HG02943 (cell line): ENCODE results near the gene PCBP3.

Experiments used
- ATAC-seq: cut with Tn5 transposase; IDR thresholded peaks from one replicate; pipeline ENCODE4 v1.9.1; 2021; ENCODE audit warnings: mild to moderate bottlenecking, low read depth, moderate library complexity; ENCODE audit not compliant: unreplicated experiment

The PCBP3 gene

DNA sequence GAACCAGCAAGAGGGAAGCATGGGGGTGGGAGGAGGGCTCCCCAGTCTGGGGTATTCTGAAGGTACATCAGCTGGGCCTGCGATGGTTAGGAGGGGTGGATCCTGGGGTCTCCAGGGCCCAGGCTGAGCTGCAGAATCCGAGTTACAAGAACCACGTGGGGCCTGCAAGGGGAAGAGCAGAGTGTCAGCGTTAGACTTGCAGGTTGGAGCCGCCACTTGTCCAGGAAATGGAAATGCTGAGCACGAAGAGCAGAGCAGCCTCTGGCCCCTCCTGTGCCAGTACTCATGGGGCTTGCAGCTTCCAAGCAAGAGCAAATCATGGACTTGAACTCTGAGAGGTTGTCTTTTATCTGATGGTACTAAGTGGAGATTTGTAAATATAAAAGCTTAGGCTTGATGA is 290.6 kb downstream of the PCBP3 start:
- ATAC-seq = no peak

- ATAC-seq = no peak
These were observed 291.0 kb downstream of the PCBP3 start for GRCh38 chr21:45934554-45934953.

GRCh38 chr21:45935628-45936027 is 292.1 kb downstream of the PCBP3 start:
- ATAC-seq = no peak

- ATAC-seq = no peak
These were observed 294.4 kb downstream of the PCBP3 start for GRCh38 chr21:45937721-45938452.

DNA sequence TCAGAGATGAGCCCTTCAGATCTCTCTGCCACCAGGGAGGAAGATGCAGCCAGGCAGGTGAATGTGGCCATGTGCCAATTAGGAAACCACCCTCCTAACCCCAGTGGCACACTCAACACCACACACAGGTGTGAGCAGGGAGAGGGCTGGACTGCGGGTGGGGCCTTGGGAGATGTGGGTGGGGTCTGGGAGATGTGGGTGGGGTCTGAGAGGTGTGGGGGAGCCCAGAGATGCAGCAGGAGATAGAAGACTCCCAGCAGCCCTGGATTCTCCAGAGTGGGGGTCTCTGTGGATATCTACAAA is 294.9 kb downstream of the PCBP3 start:
- no peak for ATAC-seq

GRCh38 chr21:45938811-45939520 is 295.4 kb downstream of the PCBP3 start:
- no peak for ATAC-seq

DNA sequence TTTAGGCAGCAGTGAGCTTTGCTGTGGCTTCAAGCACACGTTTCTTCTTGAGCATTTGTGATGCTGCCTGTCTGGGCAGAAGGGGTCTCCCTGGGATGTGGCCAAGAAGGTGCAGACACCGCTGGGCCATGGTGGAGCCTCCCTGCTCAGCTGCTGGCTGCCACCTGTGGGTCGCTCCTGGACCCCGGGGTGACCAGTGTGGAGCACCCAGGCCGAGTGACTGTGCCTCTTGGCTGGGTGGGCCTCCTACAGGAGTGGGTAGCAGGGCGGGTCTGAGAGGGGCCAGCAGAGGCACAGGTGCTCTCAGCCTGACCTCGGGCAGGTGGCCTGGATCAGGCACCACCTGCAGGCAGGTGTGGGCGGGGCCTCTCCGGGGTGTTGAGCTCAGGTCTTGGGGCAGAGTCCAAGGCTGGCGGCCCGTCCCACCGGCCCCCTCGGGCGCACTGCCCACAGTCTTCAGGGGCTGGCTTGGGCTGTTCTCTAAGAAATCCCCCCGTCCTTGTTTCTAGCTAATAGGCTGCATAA is 296.1 kb downstream of the PCBP3 start:
- no peak for ATAC-seq

DNA sequence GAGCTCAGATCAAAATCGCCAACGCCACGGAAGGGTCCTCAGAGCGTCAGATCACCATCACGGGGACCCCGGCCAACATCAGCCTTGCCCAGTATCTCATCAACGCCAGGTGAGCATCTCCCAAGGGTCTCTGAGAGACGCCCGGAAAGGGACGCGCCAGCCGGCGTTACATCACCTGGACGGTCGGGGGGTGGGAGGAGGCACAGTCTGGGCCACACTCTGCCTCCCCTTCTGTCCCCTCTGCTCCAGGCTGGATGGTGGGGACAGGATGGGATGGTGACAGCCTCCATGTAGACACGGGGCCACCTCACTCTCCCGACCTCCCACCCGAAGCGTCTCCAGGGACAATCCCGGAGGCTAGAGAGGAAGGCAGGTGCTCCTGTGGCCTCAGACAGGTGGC is 296.6 kb downstream of the PCBP3 start:
- ATAC-seq = no peak

GRCh38 chr21:45940621-45941337 is 297.3 kb downstream of the PCBP3 start:
- no peak for ATAC-seq

DNA sequence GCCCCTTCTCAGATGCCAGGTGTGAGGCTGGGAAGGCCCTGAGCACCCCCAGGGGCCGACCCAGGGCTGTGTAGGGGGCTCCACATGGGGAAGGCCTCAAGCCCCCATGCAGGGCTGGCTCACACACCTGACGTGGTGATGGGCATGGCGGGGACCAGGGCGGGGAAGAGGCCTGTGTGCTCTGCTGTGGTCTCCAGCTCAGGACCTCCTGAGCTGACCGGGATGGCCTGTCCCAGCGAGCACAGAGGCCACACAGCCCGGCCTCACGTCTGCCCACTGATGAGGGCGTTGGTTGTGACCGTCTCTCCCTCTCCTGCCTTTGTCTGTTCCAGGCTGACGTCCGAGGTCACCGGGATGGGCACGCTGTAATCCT is 297.8 kb downstream of the PCBP3 start:
- no peak for ATAC-seq

GRCh38 chr21:45941717-45942546 is 298.4 kb downstream of the PCBP3 start:
- ATAC-seq = no peak

- ATAC-seq = no peak
These were observed 299.5 kb downstream of the PCBP3 start for GRCh38 chr21:45942755-45943629.

DNA sequence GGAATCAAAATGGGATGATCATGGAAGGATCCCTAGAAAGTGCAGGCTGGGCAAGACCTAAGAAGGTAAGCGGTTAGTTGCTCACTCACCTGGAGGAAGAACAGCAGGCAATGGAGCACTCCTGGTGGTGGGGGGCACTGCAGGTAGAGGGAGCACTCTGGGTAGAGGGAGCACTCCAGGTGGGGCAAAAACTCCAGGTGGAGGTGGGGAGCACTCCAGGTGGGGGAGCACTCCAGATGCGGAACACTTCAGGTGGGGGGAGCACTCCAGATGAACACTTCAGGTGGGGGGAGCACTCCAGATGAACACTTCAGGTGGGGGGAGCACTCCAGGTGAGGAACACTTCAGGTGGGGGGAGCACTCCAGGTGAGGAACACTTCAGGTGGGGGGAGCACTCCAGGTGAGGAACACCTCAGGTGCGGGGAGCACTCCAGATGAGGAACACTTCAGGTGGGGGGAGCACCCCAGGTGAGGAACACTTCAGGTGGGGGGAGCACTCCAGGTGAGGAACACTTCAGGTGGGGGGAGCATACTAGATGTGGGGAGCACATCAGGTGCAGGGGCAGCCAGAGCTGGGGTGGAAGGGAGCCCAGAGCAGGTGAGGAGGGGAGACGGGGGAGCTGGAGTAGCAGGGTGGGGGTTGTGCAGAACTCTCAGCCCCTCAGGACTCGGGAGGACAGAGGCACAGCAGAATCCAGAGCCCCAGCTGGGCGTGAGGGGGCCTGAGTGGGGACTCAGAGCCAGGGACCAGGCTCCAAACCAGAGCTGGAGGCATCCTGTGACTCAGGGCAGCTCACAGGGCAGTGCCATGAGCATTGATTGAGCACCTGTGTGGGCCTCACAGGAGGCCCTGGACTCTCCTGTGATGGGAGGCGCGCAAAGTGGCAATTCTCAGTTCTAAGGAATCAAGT is 300.4 kb downstream of the PCBP3 start:
- ATAC-seq = no peak

DNA sequence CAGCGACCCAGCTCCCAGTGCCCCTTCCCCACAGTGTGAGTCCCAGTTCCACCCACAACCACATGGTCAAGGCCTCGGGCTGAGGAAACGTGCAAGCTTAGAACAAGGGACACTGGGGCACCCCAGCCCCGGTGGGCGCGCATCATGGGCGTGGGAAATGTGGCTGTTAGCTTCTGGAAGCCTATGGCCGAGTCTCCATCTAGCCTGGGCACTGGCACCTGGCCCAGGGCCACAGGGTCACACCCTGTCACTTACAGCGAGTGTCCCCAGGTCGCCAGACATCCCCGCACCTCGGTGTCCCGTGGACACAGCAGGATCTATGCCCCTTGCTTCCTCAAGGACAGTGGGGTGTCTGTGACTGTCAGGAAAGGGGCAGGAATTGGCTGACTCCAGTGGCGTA is 301.1 kb downstream of the PCBP3 start:
- ATAC-seq = no peak

GRCh38 chr21:45945066-45945867 is 301.7 kb downstream of the PCBP3 start:
- no peak for ATAC-seq

- no peak for ATAC-seq
These were observed 302.3 kb downstream of the PCBP3 start for GRCh38 chr21:45945868-45946210.

DNA sequence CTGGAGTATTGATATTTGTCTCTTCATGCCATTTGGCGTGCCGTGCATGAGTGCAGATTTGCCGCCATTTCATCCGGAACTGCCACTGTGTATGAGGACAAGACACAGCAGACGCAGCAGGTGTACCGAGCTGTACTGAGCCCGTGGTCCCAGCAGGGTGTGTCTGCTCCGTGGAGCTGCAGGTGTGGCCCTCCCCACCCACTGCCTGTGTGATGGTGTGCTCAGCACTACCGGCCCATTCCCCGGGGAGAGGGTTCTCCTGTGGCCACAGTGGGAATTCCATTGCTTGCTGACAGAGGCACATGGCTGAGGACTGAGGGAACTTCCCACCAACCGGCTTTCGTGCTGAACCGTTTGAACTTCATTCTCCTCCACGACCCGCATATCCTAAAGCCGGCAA is 303.8 kb downstream of the PCBP3 start:
- ATAC-seq = no peak

DNA sequence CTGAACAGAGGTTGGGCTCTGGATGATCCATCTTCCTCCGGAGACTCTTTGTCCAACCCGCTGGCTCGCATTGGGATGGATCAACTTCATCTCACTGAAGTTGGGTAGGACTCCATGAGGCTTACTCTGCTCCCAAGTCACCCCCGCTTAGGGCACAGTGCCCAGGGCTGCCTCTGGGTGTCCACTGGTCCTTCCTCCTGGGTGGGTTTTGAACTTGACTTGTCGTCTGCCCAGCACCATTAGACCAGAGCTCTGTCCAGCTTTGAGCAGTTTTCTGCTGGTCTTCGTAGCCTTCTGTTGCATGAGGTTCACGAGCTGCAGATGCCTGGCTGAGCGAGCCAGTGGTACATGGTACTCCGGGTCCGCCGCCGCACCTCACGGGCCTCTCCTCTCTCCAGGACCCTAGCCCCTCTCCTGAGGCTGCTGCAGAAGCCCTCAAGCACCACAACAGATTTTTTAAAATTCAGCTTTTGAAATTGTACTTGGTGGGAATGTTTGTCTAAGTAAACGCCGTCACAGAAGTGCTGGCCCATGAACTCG is 304.3 kb downstream of the PCBP3 start:
- ATAC-seq = no peak
